ENCODE results near the gene KCNQ1. TPM values are rescaled to one million over a fixed set of nuclear protein-coding genes. Genes with fewer than 3 reads are reported as not detected.

The KCNQ1 gene
- total and polyA plus RNA-seq, 2 donors (not counting 3 experiments of a cell fraction or from before 2014, with no cell fraction given): 0.07 to 0.09 TPM

GRCh38 chr11:2563213-2564007, 118.6 kb downstream of the KCNQ1 start:
- POLR2A ChIA-PET: no interaction called here

GRCh38 chr11:2564008-2564530, 119.3 kb downstream of the KCNQ1 start:
- DNase-seq (ENCODE audit: low read depth, low spot score) (no peak), FAIRE-seq (no peak)
- Histone ChIP-seq H3K9me3 (replicated peaks; ENCODE audit: control insufficient read depth, insufficient read depth, low read length) (no peaks in the 10 kb centered on the region), H2AFZ (ENCODE audit: low read depth, low read length) (no peak overlapping the region), H3K4me3 (replicated peaks in 1 of 3; ENCODE audit: insufficient read depth in 1 of 3, low read depth in 1 of 3, low read length in 3 of 3) (no peak overlapping the region), H3K4me2 (ENCODE audit: insufficient read depth, low read length) (no peak overlapping the region), H3K9ac (replicated peaks; ENCODE audit: extremely low read depth, insufficient read depth, low read length) (no peak overlapping the region), H3K27me3 (ENCODE audit: control insufficient read depth in 2 of 2, insufficient read depth in 2 of 2, low read length in 2 of 2) (no peaks in the 10 kb centered on the region), H3K36me3 (ENCODE audit: control insufficient read depth in 2 of 2, extremely low read depth in 1 of 2, insufficient read depth in 2 of 2, low read length in 2 of 2) (no peaks in the 10 kb centered on the region), H3K27ac (ENCODE audit: insufficient read depth, low read depth, low read length) (no peak overlapping the region), H3K9me1 (replicated peaks; ENCODE audit: control insufficient read depth, extremely low read depth, insufficient read depth, low read length) (no peaks in the 10 kb centered on the region), H3K4me1 (ENCODE audit: control insufficient read depth, extremely low read depth, insufficient read depth, low read length) (no peaks in the 10 kb centered on the region), H3K79me2 (ENCODE audit: control insufficient read depth, insufficient read depth, low read length) (no peaks in the 10 kb centered on the region), H4K20me1 (replicated peaks; ENCODE audit: control insufficient read depth, extremely low read depth, insufficient read depth, low read length) (no peaks in the 10 kb centered on the region)
- TF ChIP-seq GATA2 (IDR thresholded peaks at IDR 0.05; ENCODE audit: insufficient read depth, insufficient read length, low read depth, low read length) (no peak), POLR2A (IDR thresholded peaks at IDR 0.05; ENCODE audit: low read depth, low read length) (no peak), EZH2 (IDR thresholded peaks at IDR 0.05; ENCODE audit: borderline replicate concordance, low read depth, low read length, severe bottlenecking) (no peak), FOS (IDR thresholded peaks at IDR 0.05; ENCODE audit: borderline replicate concordance, insufficient read depth, low read length) (no peak), POLR2AphosphoS5 (IDR thresholded peaks at IDR 0.05; ENCODE audit: insufficient read depth, low read depth, low read length) (no peak), MAX (IDR thresholded peaks at IDR 0.05; ENCODE audit: insufficient read depth, insufficient read length) (no peak), JUN (IDR thresholded peaks at IDR 0.05; ENCODE audit: borderline replicate concordance, insufficient read depth, insufficient read length, low read depth) (no peak), MYC (IDR thresholded peaks at IDR 0.05; ENCODE audit: low read depth, low read length) (no peak)
- TF ChIP-seq, protein P1, sequence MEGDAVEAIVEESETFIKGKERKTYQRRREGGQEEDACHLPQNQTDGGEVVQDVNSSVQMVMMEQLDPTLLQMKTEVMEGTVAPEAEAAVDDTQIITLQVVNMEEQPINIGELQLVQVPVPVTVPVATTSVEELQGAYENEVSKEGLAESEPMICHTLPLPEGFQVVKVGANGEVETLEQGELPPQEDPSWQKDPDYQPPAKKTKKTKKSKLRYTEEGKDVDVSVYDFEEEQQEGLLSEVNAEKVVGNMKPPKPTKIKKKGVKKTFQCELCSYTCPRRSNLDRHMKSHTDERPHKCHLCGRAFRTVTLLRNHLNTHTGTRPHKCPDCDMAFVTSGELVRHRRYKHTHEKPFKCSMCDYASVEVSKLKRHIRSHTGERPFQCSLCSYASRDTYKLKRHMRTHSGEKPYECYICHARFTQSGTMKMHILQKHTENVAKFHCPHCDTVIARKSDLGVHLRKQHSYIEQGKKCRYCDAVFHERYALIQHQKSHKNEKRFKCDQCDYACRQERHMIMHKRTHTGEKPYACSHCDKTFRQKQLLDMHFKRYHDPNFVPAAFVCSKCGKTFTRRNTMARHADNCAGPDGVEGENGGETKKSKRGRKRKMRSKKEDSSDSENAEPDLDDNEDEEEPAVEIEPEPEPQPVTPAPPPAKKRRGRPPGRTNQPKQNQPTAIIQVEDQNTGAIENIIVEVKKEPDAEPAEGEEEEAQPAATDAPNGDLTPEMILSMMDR (IDR thresholded peaks at IDR 0.05; ENCODE audit: extremely low read depth in 1 of 2, insufficient read depth in 1 of 2, low read depth in 1 of 2, low read length in 2 of 2): no peak
- ChIA-PET CTCF (no interaction called here), POLR2A (no interaction called here)
- dilution Hi-C loops (cut with MboI; ENCODE audit: extremely low pct_ligation_motif_present, low sequenced_read_pairs) (no loop called here), intact Hi-C loops (cut with micrococcal nuclease) (no loop called here)
- BruUV-seq (replicated peaks): no TSS peak

More at GRCh38 chr11:2563213-2564007, 118.6 kb downstream of the KCNQ1 start:
- Histone ChIP-seq H3K9me1 (replicated peaks; ENCODE audit: control insufficient read depth, extremely low read depth, insufficient read depth, low read length) (no peaks in the 10 kb centered on the region), H3K27ac (ENCODE audit: insufficient read depth, low read depth, low read length) (no peak overlapping the region), H3K4me1 (ENCODE audit: control insufficient read depth, extremely low read depth, insufficient read depth, low read length) (no peaks in the 10 kb centered on the region), H3K9me3 (replicated peaks; ENCODE audit: control insufficient read depth, insufficient read depth, low read length) (no peaks in the 10 kb centered on the region), H4K20me1 (replicated peaks; ENCODE audit: control insufficient read depth, extremely low read depth, insufficient read depth, low read length) (no peaks in the 10 kb centered on the region), H3K4me3 (replicated peaks in 1 of 3; ENCODE audit: insufficient read depth in 1 of 3, low read depth in 1 of 3, low read length in 3 of 3) (no peak overlapping the region), H2AFZ (ENCODE audit: low read depth, low read length) (no peak overlapping the region), H3K9ac (replicated peaks; ENCODE audit: extremely low read depth, insufficient read depth, low read length) (no peak overlapping the region), H3K27me3 (ENCODE audit: control insufficient read depth in 2 of 2, insufficient read depth in 2 of 2, low read length in 2 of 2) (no peaks in the 10 kb centered on the region), H3K79me2 (ENCODE audit: control insufficient read depth, insufficient read depth, low read length) (no peaks in the 10 kb centered on the region), H3K36me3 (ENCODE audit: control insufficient read depth in 2 of 2, extremely low read depth in 1 of 2, insufficient read depth in 2 of 2, low read length in 2 of 2) (no peaks in the 10 kb centered on the region), H3K4me2 (ENCODE audit: insufficient read depth, low read length) (no peak overlapping the region)
- CTCF ChIA-PET: interaction anchor here (1.5 kb wide), 1 partner anchor 17 kb away, joined by 3 read pairs; no protein-coding TSS in a partner anchor
- FAIRE-seq (no peak), DNase-seq (ENCODE audit: low read depth, low spot score) (no peak)
- TF ChIP-seq MAX (IDR thresholded peaks at IDR 0.05; ENCODE audit: insufficient read depth, insufficient read length) (no peak), POLR2A (IDR thresholded peaks at IDR 0.05; ENCODE audit: low read depth, low read length) (no peak)
- dilution Hi-C loops (cut with MboI; ENCODE audit: extremely low pct_ligation_motif_present, low sequenced_read_pairs) (no loop called here), intact Hi-C loops (cut with micrococcal nuclease) (no loop called here)
- BruUV-seq (replicated peaks): no TSS peak
